D721Med (cell line): ENCODE data around the gene AKT2.

Experiments used
- DNase-seq: peaks from one replicate; pipeline ENCODE4 v3.0.0; 2011; ENCODE audit warnings: low spot score; ENCODE audit not compliant: insufficient read length
- FAIRE-seq: peaks from 2 replicates; lab custom pipeline; 2011; peaks lifted over from hg19 to GRCh38; lab: Jason Lieb, UNC
- CTCF ChIP-seq: IDR thresholded peaks from 2 replicates; pipeline ENCODE4 v1.5.1; 2012; ENCODE audit warnings: mild to moderate bottlenecking, control low read depth; ENCODE audit not compliant: insufficient read depth; ENCODE audit errors: missing control alignments

AKT2 gene

GRCh38 chr19:40262422-40262821 lies 22.7 kb downstream of the AKT2 start:
- DNase-seq, result no peak
- no peak for TF ChIP-seq CTCF
- no peak for FAIRE-seq

- FAIRE-seq (no peak), DNase-seq (no peak)
- TF ChIP-seq CTCF, result no peak
Observed at GRCh38 chr19:40261631-40262030, 23.5 kb downstream of the AKT2 start.

GRCh38 chr19:40257096-40257517 lies 28.0 kb downstream of the AKT2 start:
- DNase-seq (no peak), FAIRE-seq (no peak)
- TF ChIP-seq CTCF, result no peak

GRCh38 chr19:40256512-40256911 lies 28.6 kb downstream of the AKT2 start:
- FAIRE-seq (no peak), DNase-seq (no peak)
- TF ChIP-seq CTCF, result no peak

- no peak for DNase-seq
- no peak for FAIRE-seq
- no peak for TF ChIP-seq CTCF
Observed at GRCh38 chr19:40255619-40256166, 29.5 kb downstream of the AKT2 start.

- DNase-seq, result no peak
- FAIRE-seq, result no peak
Observed at GRCh38 chr19:40254714-40255418, 30.3 kb downstream of the AKT2 start.

More at GRCh38 chr19:40254714-40255418, 30.3 kb downstream of the AKT2 start:
- TF ChIP-seq CTCF, result no peak
